Loucy (cell line): ENCODE data around the gene MALAT1.

Experiments
- CTCF ChIP-seq: fragments of 200-600 bp; sonication (generic); conservative IDR thresholded peaks from 2 replicates; pipeline ENCODE4 v1.5.1; 2014; ENCODE audit warnings: mild to moderate bottlenecking, antibody characterized with exemption, low read length
- EZH2phosphoT487 ChIP-seq: fragments of 200-600 bp; IDR thresholded peaks from 2 replicates; pipeline ENCODE4 v1.6.1; 2018; ENCODE audit warnings: antibody characterized with exemption, mild to moderate bottlenecking, moderate library complexity, borderline replicate concordance

- TF ChIP-seq CTCF (no peak), EZH2phosphoT487 (no peak)
Measured at GRCh38 chr11:65524014-65524740, 25.3 kb downstream of the MALAT1 start.
